HS-27A (cell line): ENCODE measurements around the gene SOS1.

Source experiments
- DNase-seq: peaks from one replicate; pipeline ENCODE4 v3.0.0-alpha.2; 2012; ENCODE audit warnings: low read depth, missing footprints

The SOS1 gene

GRCh38 chr2:39024833-39025232, 96.0 kb downstream of the SOS1 start:
- no peak for DNase-seq

- DNase-seq = no peak
Observed at GRCh38 chr2:39023649-39024048, 97.2 kb downstream of the SOS1 start.

GRCh38 chr2:39022642-39023235, 98.1 kb downstream of the SOS1 start:
- no peak for DNase-seq

GRCh38 chr2:39020383-39020782, 100.5 kb downstream of the SOS1 start:
- no peak for DNase-seq

- no peak for DNase-seq
Observed at GRCh38 chr2:39018638-39019037, 102.2 kb downstream of the SOS1 start.

- no peak for DNase-seq
Observed at GRCh38 chr2:39017334-39017733, 103.5 kb downstream of the SOS1 start.

GRCh38 chr2:39015424-39015823, 105.4 kb downstream of the SOS1 start:
- no peak for DNase-seq

GRCh38 chr2:39013871-39014270, 107.0 kb downstream of the SOS1 start:
- no peak for DNase-seq

GRCh38 chr2:39008665-39009064, 112.2 kb downstream of the SOS1 start:
- no peak for DNase-seq

- DNase-seq = no peak
Observed at GRCh38 chr2:39007875-39008504, 112.9 kb downstream of the SOS1 start.

GRCh38 chr2:39000552-39000951, 120.3 kb downstream of the SOS1 start:
- no peak for DNase-seq

GRCh38 chr2:38997781-38998180, 123.1 kb downstream of the SOS1 start:
- DNase-seq = peak; percentile 17

- DNase-seq = no peak
Observed at GRCh38 chr2:38991899-38992298, 129.0 kb downstream of the SOS1 start.

GRCh38 chr2:38988716-38989115, 132.1 kb downstream of the SOS1 start:
- DNase-seq = no peak

- DNase-seq = no peak
Observed at GRCh38 chr2:38982498-38982897, 138.4 kb downstream of the SOS1 start.

- no peak for DNase-seq
Observed at GRCh38 chr2:38981670-38982357, 139.0 kb downstream of the SOS1 start.

- DNase-seq = no peak
Observed at GRCh38 chr2:38981003-38981669, 139.7 kb downstream of the SOS1 start.

GRCh38 chr2:38978908-38979307, 141.9 kb downstream of the SOS1 start:
- DNase-seq = no peak

GRCh38 chr2:38978296-38978903, 142.5 kb downstream of the SOS1 start:
- no peak for DNase-seq

GRCh38 chr2:38977047-38977446, 143.8 kb downstream of the SOS1 start:
- no peak for DNase-seq

GRCh38 chr2:38975042-38975441, 145.8 kb downstream of the SOS1 start:
- no peak for DNase-seq

- no peak for DNase-seq
Observed at GRCh38 chr2:38973266-38973665, 147.6 kb downstream of the SOS1 start.

- DNase-seq = no peak
Observed at GRCh38 chr2:38971377-38971776, 149.5 kb downstream of the SOS1 start.
